Type B pancreatic cell (in vitro differentiated cells): ENCODE measurements around the gene CLIP3. TPM values are rescaled to one million over a fixed set of nuclear protein-coding genes. Genes with fewer than 3 reads are reported as not detected.

Experiments
- DNase-seq: peaks from one replicate; pipeline ENCODE4 v3.0.0; 2021; ENCODE audit warnings: mixed read lengths; ENCODE audit not compliant: unreplicated experiment; ENCODE audit errors: extremely low spot score
- H3K27ac Mint-ChIP-seq: 2 replicates; pipeline ENCODE4 v1.8.0; 2021; ENCODE audit warnings: mild to moderate bottlenecking, mixed read lengths
- H3K27me3 Mint-ChIP-seq: 2 replicates; pipeline ENCODE4 v1.8.0; 2021; ENCODE audit warnings: mixed read lengths
- H3K36me3 Mint-ChIP-seq: 2 replicates; pipeline ENCODE4 v1.8.0; 2021; ENCODE audit warnings: mixed read lengths
- H3K4me1 Mint-ChIP-seq: one replicate; pipeline ENCODE4 v1.8.0; 2021; ENCODE audit warnings: mixed read lengths; ENCODE audit not compliant: unreplicated experiment
- H3K4me3 Mint-ChIP-seq: 2 replicates; pipeline ENCODE4 v1.8.0; 2021; ENCODE audit warnings: mild to moderate bottlenecking, mixed read lengths
- H3K9me3 Mint-ChIP-seq: 2 replicates; pipeline ENCODE4 v1.8.0; 2021; ENCODE audit warnings: mixed read lengths
- long read RNA-seq: library from polyadenylated mRNA; unstranded; transcript quantifications from one replicate; pipeline ENCODE4 v2.0.0, GENCODE V29; 2020
- total RNA-seq: library from RNA; stranded (reverse); gene quantifications from 2 replicates; pipeline ENCODE4 v1.2.1, GENCODE V29; 2021; ENCODE audit warnings: low replicate concordance
- TF ChIP-seq, protein P1 (sequence below): fragments of 200-600 bp; sonication (generic); conservative IDR thresholded peaks from 2 replicates; pipeline ENCODE4 v1.5.0; 2021; ENCODE audit warnings: antibody characterized with exemption, mild to moderate bottlenecking

Gene CLIP3
- total RNA-seq, result 5.6 and 51.1 TPM in 2 replicates
- long read RNA-seq, result 0 reads

DNA sequence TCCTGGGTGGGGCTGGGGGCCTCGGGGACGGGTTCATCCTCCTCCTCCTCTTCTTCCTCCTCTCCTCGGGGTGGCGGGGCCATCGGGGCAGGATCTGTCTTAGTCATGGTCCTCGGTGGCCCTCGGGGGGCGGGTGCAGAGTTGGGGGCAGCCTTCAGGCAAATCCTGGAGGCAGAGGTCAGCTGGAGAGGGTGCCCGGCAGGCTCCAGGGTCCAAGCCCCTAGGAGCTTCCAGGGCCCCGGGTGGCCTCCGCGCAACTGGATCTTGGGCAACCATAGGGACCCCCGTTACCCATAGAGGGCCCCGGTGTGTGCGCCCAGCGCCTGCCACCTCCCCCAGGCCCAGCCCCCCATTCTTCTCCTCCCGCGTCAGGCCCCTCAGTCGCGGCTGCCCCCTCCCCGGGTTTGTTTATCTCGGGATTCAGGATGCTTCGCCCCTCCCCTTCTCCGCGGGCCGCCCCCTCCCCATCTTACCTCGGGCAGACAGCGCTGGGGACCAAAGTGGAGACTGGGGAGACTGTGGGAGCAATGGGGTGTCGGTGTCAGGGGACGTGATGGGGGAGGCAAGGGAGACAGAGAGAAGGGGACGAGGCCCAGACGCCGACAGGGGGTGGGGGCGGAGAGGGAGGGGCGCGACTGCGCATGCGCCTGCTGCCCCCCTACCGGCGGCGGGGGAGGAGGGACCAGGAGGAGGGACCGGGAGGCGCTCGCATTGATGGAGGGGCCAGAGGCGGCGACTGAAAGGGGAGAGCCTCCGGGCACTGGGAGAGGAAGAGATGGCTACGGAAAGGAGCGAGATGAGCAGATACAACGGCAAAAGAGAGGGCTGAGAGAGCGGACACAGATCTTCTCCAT lies at the start of gene CLIP3:
TSS of gene CLIP3 (minus strand) at position 623 of the 854 bp plus-strand sequence. CDS start at position 107, 516 bp downstream.
- H3K36me3 Mint-ChIP-seq, result no peaks in the 10 kb centered on the region
- DNase-seq, result peak; percentile 84
- TF ChIP-seq, protein P1, sequence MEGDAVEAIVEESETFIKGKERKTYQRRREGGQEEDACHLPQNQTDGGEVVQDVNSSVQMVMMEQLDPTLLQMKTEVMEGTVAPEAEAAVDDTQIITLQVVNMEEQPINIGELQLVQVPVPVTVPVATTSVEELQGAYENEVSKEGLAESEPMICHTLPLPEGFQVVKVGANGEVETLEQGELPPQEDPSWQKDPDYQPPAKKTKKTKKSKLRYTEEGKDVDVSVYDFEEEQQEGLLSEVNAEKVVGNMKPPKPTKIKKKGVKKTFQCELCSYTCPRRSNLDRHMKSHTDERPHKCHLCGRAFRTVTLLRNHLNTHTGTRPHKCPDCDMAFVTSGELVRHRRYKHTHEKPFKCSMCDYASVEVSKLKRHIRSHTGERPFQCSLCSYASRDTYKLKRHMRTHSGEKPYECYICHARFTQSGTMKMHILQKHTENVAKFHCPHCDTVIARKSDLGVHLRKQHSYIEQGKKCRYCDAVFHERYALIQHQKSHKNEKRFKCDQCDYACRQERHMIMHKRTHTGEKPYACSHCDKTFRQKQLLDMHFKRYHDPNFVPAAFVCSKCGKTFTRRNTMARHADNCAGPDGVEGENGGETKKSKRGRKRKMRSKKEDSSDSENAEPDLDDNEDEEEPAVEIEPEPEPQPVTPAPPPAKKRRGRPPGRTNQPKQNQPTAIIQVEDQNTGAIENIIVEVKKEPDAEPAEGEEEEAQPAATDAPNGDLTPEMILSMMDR, result peak; percentile 54
- H3K4me1 Mint-ChIP-seq, result peaks cover 10% of the 10 kb centered on the region
- H3K9me3 Mint-ChIP-seq, result no peaks in the 10 kb centered on the region
- H3K27ac Mint-ChIP-seq, result peak within 1 kb of the TSS; percentile 37
- H3K4me3 Mint-ChIP-seq, result peak within 1 kb of the TSS; percentile 86
- H3K27me3 Mint-ChIP-seq, result no peaks in the 10 kb centered on the region

GRCh38 chr19:36081894-36082293 lies 49.2 kb upstream of the CLIP3 start:
- Mint-ChIP-seq H3K4me3 (no peak overlapping the region), H3K27me3 (no peaks in the 10 kb centered on the region), H3K27ac (no peak overlapping the region), H3K9me3 (no peaks in the 10 kb centered on the region), H3K4me1 (no peaks in the 10 kb centered on the region), H3K36me3 (peaks cover 3% of the 10 kb centered on the region)
- DNase-seq, result no peak
- TF ChIP-seq, protein P1, result no peak

GRCh38 chr19:36081385-36081784 lies 48.7 kb upstream of the CLIP3 start:
- no peak overlapping the region for H3K4me3 Mint-ChIP-seq
- H3K27me3 Mint-ChIP-seq, result no peaks in the 10 kb centered on the region
- TF ChIP-seq, protein P1, result no peak
- no peak for DNase-seq
- H3K4me1 Mint-ChIP-seq, result no peaks in the 10 kb centered on the region
- H3K36me3 Mint-ChIP-seq, result peaks cover 3% of the 10 kb centered on the region
- H3K9me3 Mint-ChIP-seq, result no peaks in the 10 kb centered on the region
- no peak overlapping the region for H3K27ac Mint-ChIP-seq

DNA sequence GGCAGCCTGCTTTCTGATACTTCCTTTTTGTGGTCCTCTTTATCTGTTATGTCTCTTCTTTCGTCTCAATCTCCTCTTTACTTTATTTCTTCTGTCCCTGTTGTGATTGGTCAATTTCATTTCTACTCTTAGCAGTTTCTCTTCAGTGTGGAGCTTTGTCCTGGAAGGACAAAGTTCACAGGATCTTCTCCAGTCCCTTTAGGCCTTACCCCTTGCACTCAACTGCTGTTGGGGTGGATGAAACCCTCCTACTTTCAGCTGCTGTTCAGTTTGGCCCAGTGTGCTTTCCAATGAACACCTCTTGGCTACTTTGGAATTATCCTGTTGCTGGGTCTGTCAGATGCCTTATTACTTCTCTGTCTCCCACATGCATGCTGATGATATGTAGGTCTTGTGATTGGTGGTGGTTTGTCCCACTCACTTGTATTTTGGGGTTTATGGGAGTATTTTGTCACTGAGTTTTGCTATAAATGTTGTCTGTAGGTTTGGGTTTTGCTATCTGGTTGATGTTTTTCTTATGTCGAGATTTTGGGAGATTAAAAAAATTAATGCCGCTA lies 46.8 kb upstream of the CLIP3 start:
- H3K4me1 Mint-ChIP-seq, result no peaks in the 10 kb centered on the region
- H3K27me3 Mint-ChIP-seq, result no peaks in the 10 kb centered on the region
- H3K27ac Mint-ChIP-seq, result no peak overlapping the region
- no peaks in the 10 kb centered on the region for H3K9me3 Mint-ChIP-seq
- H3K4me3 Mint-ChIP-seq, result no peak overlapping the region
- no peak for DNase-seq
- TF ChIP-seq, protein P1, result no peak
- H3K36me3 Mint-ChIP-seq, result peaks cover 6% of the 10 kb centered on the region

DNA sequence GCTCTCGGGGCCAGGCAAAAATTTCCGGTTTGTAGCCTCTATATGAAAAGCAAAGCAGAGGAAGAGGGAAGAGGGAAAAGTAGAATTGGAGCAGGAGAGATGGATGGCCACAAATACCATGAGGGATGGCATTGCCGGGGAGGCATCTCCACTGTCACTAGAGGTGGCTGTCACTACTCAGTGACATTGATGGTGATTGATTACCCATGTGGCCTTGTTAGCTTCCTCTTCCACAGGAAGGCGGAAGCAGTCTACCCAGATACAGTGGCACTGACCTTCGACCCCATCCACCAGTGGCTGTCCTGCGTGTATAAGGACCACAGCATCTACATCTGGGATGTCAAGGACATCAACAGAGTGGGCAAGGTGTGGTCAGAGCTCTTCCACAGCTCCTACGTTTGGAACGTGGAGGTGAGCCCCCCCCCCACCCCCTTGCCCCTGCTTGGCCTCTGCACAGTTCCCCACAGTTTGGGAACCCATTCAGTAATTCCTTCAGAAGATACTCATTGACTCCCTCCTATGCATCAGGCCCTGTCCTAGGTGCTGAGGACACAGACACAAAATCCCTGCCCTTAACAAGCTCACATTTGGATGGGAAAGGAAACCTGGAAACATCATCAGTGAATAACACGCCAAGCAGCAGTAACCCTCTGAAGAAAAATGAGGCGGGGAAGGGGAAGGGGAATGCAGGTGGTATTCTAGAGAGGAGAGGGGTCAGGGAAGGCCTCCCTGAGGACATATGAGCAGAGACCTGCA lies 40.6 kb upstream of the CLIP3 start:
- Mint-ChIP-seq H3K4me1 (no peaks in the 10 kb centered on the region), H3K36me3 (peaks cover 3% of the 10 kb centered on the region), H3K9me3 (no peaks in the 10 kb centered on the region), H3K27me3 (no peaks in the 10 kb centered on the region), H3K27ac (no peak overlapping the region), H3K4me3 (no peak overlapping the region)
- DNase-seq, result no peak
- TF ChIP-seq, protein P1, result no peak
